ENCODE results near the gene STOML1. TPM values are rescaled to one million over a fixed set of nuclear protein-coding genes. Genes with fewer than 3 reads are reported as not detected.

STOML1 gene
- total RNA-seq, 4 donors from 2014 or later, result 10.9 to 25.8 (median 18.2) TPM

GRCh38 chr15:74036271-74037170 lies 44.4 kb upstream of the STOML1 start:
- TF ChIP-seq CTCF (IDR thresholded peaks at IDR 0.05; ENCODE audit: low read depth), result no peak

GRCh38 chr15:74035121-74036017 lies 43.3 kb upstream of the STOML1 start:
- no peak for TF ChIP-seq CTCF (IDR thresholded peaks at IDR 0.05; ENCODE audit: low read depth)

GRCh38 chr15:74034206-74034755 lies 42.2 kb upstream of the STOML1 start:
- no peak for TF ChIP-seq CTCF (IDR thresholded peaks at IDR 0.05; ENCODE audit: low read depth)

- TF ChIP-seq CTCF (IDR thresholded peaks at IDR 0.05; ENCODE audit: low read depth), result no peak
Observed at GRCh38 chr15:74032606-74033561, 40.8 kb upstream of the STOML1 start.

- no peak for TF ChIP-seq CTCF (IDR thresholded peaks at IDR 0.05; ENCODE audit: low read depth)
Observed at GRCh38 chr15:74032046-74032445, 40.0 kb upstream of the STOML1 start.

- no peak for TF ChIP-seq CTCF (IDR thresholded peaks at IDR 0.05; ENCODE audit: low read depth)
Observed at GRCh38 chr15:74028646-74029045, 36.6 kb upstream of the STOML1 start.

Measured in subcutaneous adipose tissue (tissue), 4 donors.